Adrenal gland (tissue), 5 donors: ENCODE data around the gene CDH6.

ENCODE experiments used
- CTCF ChIP-seq, 6 experiments: fragments of 450-650 bp in 4 of 6; fragments of 200-600 bp in 2 of 6; sonication (generic) in 1 of 6; IDR thresholded peaks; 1 replicate in 5 of 6; 2 replicates in 1 of 6; pipeline versions ENCODE4 v1.5.1 to v1.8.0; 2016 to 2021; ENCODE audit warnings: antibody characterized with exemption in 6 of 6, mild to moderate bottlenecking in 2 of 6, moderate library complexity in 1 of 6
- POLR2A ChIP-seq, 2 donors: fragments of 450-650 bp; IDR thresholded peaks; one replicate each; pipeline ENCODE4 v1.6.1; 2017; ENCODE audit warnings: antibody characterized with exemption in 2 of 2, mild to moderate bottlenecking in 2 of 2, moderate library complexity in 1 of 2
- donor health status: DM: no; HTN: no; CAD: no.

- TF ChIP-seq CTCF (IDR thresholded peaks at IDR 0.05) (no peak), POLR2A (IDR thresholded peaks at IDR 0.05) (no peak)
These were observed 172.3 kb downstream of the CDH6 start for GRCh38 chr5:31365776-31366175.
